Sigmoid colon (tissue), 7 donors: ENCODE data around the gene CIITA. TPM values are rescaled to one million over a fixed set of nuclear protein-coding genes. Genes with fewer than 3 reads are reported as not detected.

ENCODE experiments used
- DNase-seq: peaks from one replicate; pipeline ENCODE4 v3.0.0-alpha.2; 2019
- H3K27ac ChIP-seq, 4 donors: fragments of 200-600 bp; sonication (generic); one replicate each; pipeline ENCODE4 v1.5.1; 2016 to 2019; ENCODE audit warnings: mild to moderate bottlenecking in 1 of 4
- H3K27me3 ChIP-seq, 3 donors: fragments of 200-600 bp; sonication (generic); one replicate each; pipeline ENCODE4 v1.5.1; 2019; ENCODE audit warnings: mild to moderate bottlenecking in 1 of 3
- H3K36me3 ChIP-seq, 4 donors: fragments of 200-600 bp; sonication (generic); one replicate each; pipeline ENCODE4 v1.5.1; 2016 to 2019
- H3K4me1 ChIP-seq, 4 donors: fragments of 200-600 bp; sonication (generic); one replicate each; pipeline ENCODE4 v1.5.1; 2017 to 2019
- H3K4me3 ChIP-seq, 4 donors: fragments of 200-600 bp; sonication (generic); one replicate each; pipeline ENCODE4 v1.5.1; 2017 to 2019; ENCODE audit warnings: mild to moderate bottlenecking in 2 of 4, moderate library complexity in 1 of 4
- H3K9me3 ChIP-seq, 4 donors: fragments of 200-600 bp in 3 of 4; sonication (generic) in 3 of 4; one replicate each; pipeline versions ENCODE4 v1.5.1 to v1.6.1; 2013 to 2019
- EP300 ChIP-seq, 4 donors: sonication (generic); formaldehyde crosslinking; IDR thresholded peaks; one replicate each; pipeline ENCODE4 v1.6.1; 2017; ENCODE audit warnings: antibody characterized with exemption in 4 of 4
- POLR2A ChIP-seq, 2 donors: fragments of 450-650 bp; IDR thresholded peaks; one replicate each; pipeline ENCODE4 v1.6.1; 2016; ENCODE audit warnings: antibody characterized with exemption in 2 of 2, mild to moderate bottlenecking in 2 of 2, moderate library complexity in 2 of 2
- POLR2AphosphoS5 ChIP-seq, 4 donors: sonication (generic); formaldehyde crosslinking; IDR thresholded peaks; one replicate each; pipeline ENCODE4 v1.6.1; 2017; ENCODE audit warnings: antibody characterized with exemption in 4 of 4
- WGBS, 2 donors: extraction: QIAGEN DNeasy Blood & Tissue Kit; methylation state at CpG; one replicate each; pipeline ENCODE4 v1.1.7; 2013; 5-methylcytosine and 5-hydroxymethylcytosine counted together
- intact Hi-C: fragments of 100-400 bp; cut with DNase I; formaldehyde crosslinking; loops from one replicate; pipeline ENCODE4 v1.15.1; 2023
- polyA plus RNA-seq, 3 donors: library from polyadenylated mRNA; stranded (reverse); fragments of 200-250 nt; gene quantifications; one replicate each; pipeline ENCODE4 v1.2.3, GENCODE V29; 2013
- total RNA-seq, 4 donors: library from RNA; depleted of rRNA; stranded (reverse); fragments of >200 nt; gene quantifications; one replicate each; pipeline ENCODE4 v1.1.0, GENCODE V29; 2016
- TF ChIP-seq, protein P1 (sequence below), 4 experiments: fragments of 450-650 bp in 3 of 4; fragments of 200-600 bp in 1 of 4; IDR thresholded peaks; one replicate each; pipeline ENCODE4 v1.5.1; 2016 to 2019; ENCODE audit warnings: antibody characterized with exemption in 4 of 4, mild to moderate bottlenecking in 3 of 4, moderate library complexity in 2 of 4
- donor health status: healthy with polysubstance abuse.
- donor health status: Bipolar disorder and iron deficiency.
- donor health status: healthy.

Gene CIITA
- total and polyA plus RNA-seq, 7 donors: 1.2 to 53.9 (median 9.7) TPM

DNA sequence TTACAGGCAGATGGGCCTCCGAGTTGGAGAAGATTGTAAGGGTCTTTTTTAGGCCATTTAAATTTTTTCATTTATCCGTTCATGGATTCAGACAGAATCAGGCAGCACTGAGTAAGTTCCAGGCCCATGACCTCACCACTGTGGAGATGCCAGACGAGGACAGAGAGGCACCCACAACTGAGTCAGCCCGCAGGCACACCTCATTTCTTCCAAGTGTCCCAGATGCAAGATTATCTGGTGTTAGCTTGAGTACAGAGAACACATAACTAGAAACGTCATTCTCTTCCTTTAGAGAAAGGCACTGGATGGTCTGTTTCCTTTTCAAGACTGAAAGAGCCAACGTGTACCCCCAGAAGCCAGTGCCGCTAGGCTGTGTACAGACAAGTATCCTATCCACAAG is 84.2 kb downstream of the CIITA start:
- H3K9me3 ChIP-seq: no peaks in the 10 kb centered on the region
- peak; percentile 82 for DNase-seq
- 86 to 89% methylated on average over 7 of the region's 7 CpGs for WGBS, 2 donors
- H3K27me3 ChIP-seq: no peaks in the 10 kb centered on the region
- intact Hi-C loops: loop anchor here (10.0 kb wide), 2 partner anchors 704 to 834 kb away; partner anchors contain the start of genes SNN and ZC3H7A
- peak overlapping the region; percentile 43 to 82 (median 64) for H3K27ac ChIP-seq
- H3K4me1 ChIP-seq: peaks cover 0 to 27% (median 18%) of the 10 kb centered on the region in 4 donors
- H3K4me3 ChIP-seq: no peak overlapping the region
- no peak for TF ChIP-seq POLR2A (IDR thresholded peaks at IDR 0.05)
- TF ChIP-seq EP300 (IDR thresholded peaks at IDR 0.05): peak in 1 of 4 donors; percentile 36
- TF ChIP-seq, protein P1, sequence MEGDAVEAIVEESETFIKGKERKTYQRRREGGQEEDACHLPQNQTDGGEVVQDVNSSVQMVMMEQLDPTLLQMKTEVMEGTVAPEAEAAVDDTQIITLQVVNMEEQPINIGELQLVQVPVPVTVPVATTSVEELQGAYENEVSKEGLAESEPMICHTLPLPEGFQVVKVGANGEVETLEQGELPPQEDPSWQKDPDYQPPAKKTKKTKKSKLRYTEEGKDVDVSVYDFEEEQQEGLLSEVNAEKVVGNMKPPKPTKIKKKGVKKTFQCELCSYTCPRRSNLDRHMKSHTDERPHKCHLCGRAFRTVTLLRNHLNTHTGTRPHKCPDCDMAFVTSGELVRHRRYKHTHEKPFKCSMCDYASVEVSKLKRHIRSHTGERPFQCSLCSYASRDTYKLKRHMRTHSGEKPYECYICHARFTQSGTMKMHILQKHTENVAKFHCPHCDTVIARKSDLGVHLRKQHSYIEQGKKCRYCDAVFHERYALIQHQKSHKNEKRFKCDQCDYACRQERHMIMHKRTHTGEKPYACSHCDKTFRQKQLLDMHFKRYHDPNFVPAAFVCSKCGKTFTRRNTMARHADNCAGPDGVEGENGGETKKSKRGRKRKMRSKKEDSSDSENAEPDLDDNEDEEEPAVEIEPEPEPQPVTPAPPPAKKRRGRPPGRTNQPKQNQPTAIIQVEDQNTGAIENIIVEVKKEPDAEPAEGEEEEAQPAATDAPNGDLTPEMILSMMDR (IDR thresholded peaks at IDR 0.05): no peak
- TF ChIP-seq POLR2AphosphoS5 (IDR thresholded peaks at IDR 0.05): peak in 1 of 4 donors; percentile 43
- H3K36me3 ChIP-seq: peaks cover 0 to 23% (median 13%) of the 10 kb centered on the region in 4 donors

DNA sequence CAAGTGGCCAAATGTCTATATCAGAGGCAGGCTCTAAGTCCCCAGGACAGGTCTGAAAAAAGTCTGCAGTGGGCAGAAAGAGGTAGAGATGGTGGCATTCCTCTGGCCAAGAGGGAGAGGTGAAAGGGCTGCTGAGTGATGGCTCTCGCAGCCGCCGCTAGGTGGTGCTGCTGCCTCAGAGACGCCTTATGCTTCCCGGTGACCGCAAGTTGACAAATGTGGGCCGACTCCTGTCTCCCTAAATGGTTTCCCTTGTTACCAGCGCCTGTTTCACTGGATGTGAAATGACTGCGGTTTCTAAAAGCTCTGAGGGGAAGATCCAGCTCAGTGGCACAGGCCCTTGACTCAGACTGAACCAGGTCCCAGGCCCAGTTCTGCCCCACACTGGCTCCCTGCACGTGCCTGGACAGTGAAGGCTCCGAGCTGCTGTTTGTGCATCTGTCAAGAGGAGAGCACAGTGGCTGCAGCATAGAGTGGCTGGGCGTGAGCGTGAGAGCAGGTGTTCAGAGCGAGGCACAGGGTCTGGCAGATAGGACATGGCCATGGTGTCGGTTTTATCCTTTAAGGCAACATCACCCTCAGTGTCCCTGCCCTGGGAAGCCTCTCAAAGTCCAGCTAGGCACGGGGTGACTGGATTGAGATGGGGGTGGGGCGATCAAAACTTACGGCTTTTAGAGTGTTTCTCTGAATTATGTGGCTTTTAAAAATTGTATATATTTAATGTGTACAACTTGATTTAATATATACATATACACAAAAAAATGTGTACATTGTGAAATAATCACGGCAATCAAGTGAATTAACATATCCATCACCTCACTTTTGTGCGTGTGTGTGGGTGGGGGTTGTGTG is 87.3 kb downstream of the CIITA start:
- intact Hi-C loops: loop anchor here (1.0 to 10.0 kb wide), 3 partner anchors 392 to 831 kb away; partner anchors contain the start of genes SNN and ZC3H7A
- peak; percentile 89 for DNase-seq

DNA sequence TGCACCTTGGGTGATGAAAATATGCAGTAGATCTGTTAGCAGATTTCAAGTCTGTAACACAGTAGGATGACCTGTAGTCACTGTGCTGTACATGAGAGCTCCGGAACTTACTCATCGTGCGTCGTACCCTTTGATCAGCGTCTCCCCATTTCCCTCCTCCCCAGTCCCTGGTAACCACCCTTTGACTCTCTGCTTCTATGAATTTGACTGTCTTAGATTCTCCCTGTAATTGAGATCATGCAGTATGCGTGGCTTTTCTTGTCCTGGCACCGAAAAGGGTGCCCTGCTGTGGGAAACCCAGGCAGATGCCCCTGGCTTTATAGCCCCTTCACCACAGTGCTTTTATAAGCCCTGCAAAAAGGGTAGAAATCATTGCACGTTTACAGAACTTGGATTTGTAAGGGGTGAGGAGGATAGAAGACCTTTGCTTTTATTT is 87.9 kb downstream of the CIITA start:
- no peak for TF ChIP-seq EP300 (IDR thresholded peaks at IDR 0.05)
- no peak for TF ChIP-seq POLR2AphosphoS5 (IDR thresholded peaks at IDR 0.05)
- TF ChIP-seq, protein P1 (IDR thresholded peaks at IDR 0.05): no peak
- Histone ChIP-seq H3K4me3 (no peak overlapping the region), H3K27me3 (no peaks in the 10 kb centered on the region), H3K9me3 (no peaks in the 10 kb centered on the region), H3K27ac (peak overlapping the region in 1 of 4 donors; percentile 71), H3K36me3 (peaks cover 0 to 19% (median 10%) of the 10 kb centered on the region in 4 donors), H3K4me1 (peaks cover 0 to 25% (median 16%) of the 10 kb centered on the region in 4 donors)
- WGBS, 2 donors: 90 to 91% methylated on average over 8 of the region's 8 CpGs
- DNase-seq: no peak
- intact Hi-C loops: loop anchor here (1.0 to 10.0 kb wide), 4 partner anchors 391 to 830 kb away; partner anchors contain the start of genes SNN and ZC3H7A

More for the DNA sequence above, 87.3 kb downstream of the CIITA start:
- Histone ChIP-seq H3K27me3 (no peaks in the 10 kb centered on the region), H3K4me1 (peaks cover 0 to 25% (median 17%) of the 10 kb centered on the region in 4 donors), H3K4me3 (no peak overlapping the region), H3K36me3 (peaks cover 0 to 15% (median 10%) of the 10 kb centered on the region in 4 donors), H3K9me3 (no peaks in the 10 kb centered on the region), H3K27ac (peak overlapping the region; percentile 10 to 71 (median 37))
- TF ChIP-seq POLR2A (IDR thresholded peaks at IDR 0.05): no peak
- peak in 1 of 4 donors; percentile 20 for TF ChIP-seq POLR2AphosphoS5 (IDR thresholded peaks at IDR 0.05)
- TF ChIP-seq, protein P1 (IDR thresholded peaks at IDR 0.05): peak; percentile 91 to 95 (median 94)
- 34 to 39% methylated on average over 20 of the region's 20 CpGs for WGBS, 2 donors

DNA sequence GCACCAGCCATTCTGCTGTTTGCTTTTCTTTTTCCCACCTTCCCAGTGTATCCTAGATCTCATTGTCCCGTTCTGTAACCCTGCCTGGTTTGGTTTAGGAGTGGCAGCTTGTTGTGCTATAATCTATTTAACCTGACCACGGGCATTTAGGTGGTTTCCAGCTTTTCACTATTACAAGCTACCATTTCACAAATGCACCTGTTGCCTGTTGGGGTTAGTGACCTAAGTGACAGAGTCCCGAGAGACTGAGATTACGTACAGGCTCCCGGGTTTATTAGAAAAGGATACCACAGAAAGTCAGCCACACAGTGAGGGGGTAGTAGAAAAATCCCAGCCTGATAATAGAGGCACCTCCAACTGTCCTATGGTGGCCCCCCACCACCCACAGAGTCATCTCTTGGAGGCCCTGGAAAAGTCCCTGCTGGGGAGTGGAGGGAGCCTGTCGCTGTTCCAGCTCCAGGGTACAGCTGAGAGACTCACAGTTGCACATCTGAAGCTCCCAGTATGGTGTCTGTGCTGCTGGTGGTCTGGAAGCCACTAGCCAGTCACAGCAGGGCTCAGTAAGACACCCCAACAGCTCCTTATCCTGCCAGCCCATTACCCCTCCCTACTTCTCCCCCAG is 88.5 kb downstream of the CIITA start:
- Histone ChIP-seq H3K4me3 (no peak overlapping the region), H3K27me3 (no peaks in the 10 kb centered on the region), H3K4me1 (peaks cover 0 to 19% (median 15%) of the 10 kb centered on the region in 4 donors), H3K27ac (no peak overlapping the region), H3K9me3 (no peaks in the 10 kb centered on the region), H3K36me3 (peaks cover 0 to 19% (median 10%) of the 10 kb centered on the region in 4 donors)
- intact Hi-C loops: loop anchor here (5.0 to 10.0 kb wide), 3 partner anchors 677 to 829 kb away; partner anchors contain the start of genes SNN and ZC3H7A
- no peak for DNase-seq
- TF ChIP-seq EP300 (IDR thresholded peaks at IDR 0.05) (no peak), POLR2AphosphoS5 (IDR thresholded peaks at IDR 0.05) (no peak), POLR2A (IDR thresholded peaks at IDR 0.05) (no peak)
- TF ChIP-seq, protein P1 (IDR thresholded peaks at IDR 0.05): no peak
- 66 to 72% methylated on average over 6 of the region's 6 CpGs for WGBS, 2 donors
